WTC11 (cell line): ENCODE results near the gene CAPN13. TPM values are rescaled to one million over a fixed set of nuclear protein-coding genes. Genes with fewer than 3 reads are reported as not detected.

Experiments
- ATAC-seq: fragments of 200-7000 bp; cut with Tn5 transposase; 2 replicates; pipeline ENCODE4 v1.10.0; 2021; ENCODE audit warnings: mild to moderate bottlenecking, moderate library complexity
- CTCF ChIA-PET: fragments of 300-600 bp; sonication (Branson Sonifier 250); formaldehyde crosslinking; loops from one replicate; lab custom pipeline; 2021; ENCODE audit warnings: antibody characterized with exemption; lab: Charles Lee
- POLR2A ChIA-PET: fragments of 350-600 bp; sonication (Branson Sonifier 250); formaldehyde crosslinking; loops from one replicate; lab custom pipeline; 2021; ENCODE audit warnings: antibody characterized with exemption; lab: Charles Lee
- DNase-seq: peaks from one replicate; pipeline ENCODE4 v3.0.0; 2021; ENCODE audit warnings: low spot score
- H3K27ac Mint-ChIP-seq: 2 replicates; pipeline ENCODE4 v1.8.0; 2021; ENCODE audit warnings: mixed read lengths
- H3K27me3 Mint-ChIP-seq: 2 replicates; pipeline ENCODE4 v1.8.0; 2021; ENCODE audit warnings: low read depth, mild to moderate bottlenecking, moderate library complexity, mixed read lengths
- H3K36me3 Mint-ChIP-seq: 2 replicates; pipeline ENCODE4 v1.8.0; 2021; ENCODE audit warnings: mixed read lengths
- H3K4me1 Mint-ChIP-seq: 2 replicates; pipeline ENCODE4 v1.8.0; 2022; ENCODE audit warnings: mixed read lengths
- H3K4me3 Mint-ChIP-seq: 2 replicates; pipeline ENCODE4 v1.8.0; 2021; ENCODE audit warnings: mild to moderate bottlenecking, moderate library complexity, mixed read lengths
- H3K9me3 Mint-ChIP-seq: 2 replicates; pipeline ENCODE4 v1.8.0; 2021; ENCODE audit warnings: mixed read lengths
- ARID4B ChIP-seq: sonication (generic); formaldehyde crosslinking; IDR thresholded peaks from 2 replicates; pipeline ENCODE4 v1.8.0; 2023; ENCODE audit warnings: missing genetic modification reagents, mild to moderate bottlenecking, borderline replicate concordance
- CREB1 ChIP-seq: sonication (generic); formaldehyde crosslinking; IDR thresholded peaks from 2 replicates; pipeline ENCODE4 v1.8.0; 2023; ENCODE audit warnings: mild to moderate bottlenecking, missing genetic modification reagents
- E2F4 ChIP-seq: sonication (generic); formaldehyde crosslinking; IDR thresholded peaks from 2 replicates; pipeline ENCODE4 v1.8.1; 2022; ENCODE audit warnings: low read depth, mild to moderate bottlenecking, moderate library complexity, missing genetic modification reagents, borderline replicate concordance
- MXD4 ChIP-seq: fragments of 250-450 bp; sonication (Bioruptor Pico); IDR thresholded peaks from 2 replicates; pipeline ENCODE4 v1.8.0; 2021; ENCODE audit warnings: mild to moderate bottlenecking, moderate library complexity, borderline replicate concordance
- RORB ChIP-seq: fragments of 250-450 bp; sonication (Bioruptor Pico); IDR thresholded peaks from 2 replicates; pipeline ENCODE4 v1.9.0; 2021; ENCODE audit warnings: mild to moderate bottlenecking
- ZBTB21 ChIP-seq: sonication (generic); formaldehyde crosslinking; IDR thresholded peaks from 2 replicates; pipeline ENCODE4 v1.8.1; 2023; ENCODE audit warnings: mild to moderate bottlenecking, missing genetic modification reagents, borderline replicate concordance
- ZBTB43 ChIP-seq: sonication (generic); formaldehyde crosslinking; IDR thresholded peaks from 2 replicates; pipeline ENCODE4 v1.8.1; 2023; ENCODE audit warnings: mild to moderate bottlenecking, missing genetic modification reagents
- ZMAT4 ChIP-seq: fragments of 250-450 bp; sonication (Bioruptor Pico); IDR thresholded peaks from 2 replicates; pipeline ENCODE4 v1.9.0; 2021; ENCODE audit warnings: mild to moderate bottlenecking
- ZNF281 ChIP-seq: sonication (generic); formaldehyde crosslinking; IDR thresholded peaks from 2 replicates; pipeline ENCODE4 v1.8.0; 2023; ENCODE audit warnings: mild to moderate bottlenecking, missing genetic modification reagents
- total RNA-seq: library from RNA; stranded (reverse); gene quantifications from 3 replicates; pipeline ENCODE4 v1.2.3, GENCODE V29; 2021
- TF ChIP-seq, protein P1 (sequence below): fragments of 250-450 bp; sonication (Bioruptor Pico); IDR thresholded peaks from 2 replicates; pipeline ENCODE4 v2.1.2; 2022; ENCODE audit warnings: mild to moderate bottlenecking, moderate library complexity
- TF ChIP-seq, protein P2 (sequence below): sonication (generic); formaldehyde crosslinking; IDR thresholded peaks from 2 replicates; pipeline ENCODE4 v1.8.0; 2022; ENCODE audit warnings: mild to moderate bottlenecking, missing genetic modification reagents
- TF ChIP-seq, protein P3 (sequence below): sonication (generic); formaldehyde crosslinking; IDR thresholded peaks from 2 replicates; pipeline ENCODE4 v1.8.0; 2022; ENCODE audit warnings: mild to moderate bottlenecking, missing genetic modification reagents

CAPN13 gene
- total RNA-seq, 1 experiment from 2014 or later, result 1.7 TPM

DNA sequence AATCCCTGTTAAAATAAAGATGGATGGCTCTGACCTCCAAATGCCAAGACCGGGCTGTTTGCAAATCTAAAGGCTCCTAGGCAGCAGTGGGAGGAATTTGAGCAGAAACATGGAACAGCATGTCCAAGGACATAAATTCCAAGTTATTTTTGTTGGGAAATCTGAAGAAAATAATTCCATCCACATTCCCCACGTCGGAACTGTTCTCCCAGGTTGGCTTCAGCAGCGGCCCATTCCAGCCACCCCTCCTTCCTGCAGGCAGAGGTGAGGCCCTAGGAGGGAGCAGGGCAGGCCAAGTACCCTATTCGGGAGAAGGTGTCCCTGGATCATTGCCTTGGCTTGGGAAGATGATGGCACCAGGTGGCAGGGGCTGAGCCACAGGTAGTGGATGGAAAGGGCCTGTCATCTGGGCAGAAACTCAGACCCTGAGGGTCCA lies 117.1 kb downstream of the CAPN13 start (continued):
- no peak for TF ChIP-seq ZNF281 (CRISPR knock-in tag)
- TF ChIP-seq, all 79 proteins: peak for 0

DNA sequence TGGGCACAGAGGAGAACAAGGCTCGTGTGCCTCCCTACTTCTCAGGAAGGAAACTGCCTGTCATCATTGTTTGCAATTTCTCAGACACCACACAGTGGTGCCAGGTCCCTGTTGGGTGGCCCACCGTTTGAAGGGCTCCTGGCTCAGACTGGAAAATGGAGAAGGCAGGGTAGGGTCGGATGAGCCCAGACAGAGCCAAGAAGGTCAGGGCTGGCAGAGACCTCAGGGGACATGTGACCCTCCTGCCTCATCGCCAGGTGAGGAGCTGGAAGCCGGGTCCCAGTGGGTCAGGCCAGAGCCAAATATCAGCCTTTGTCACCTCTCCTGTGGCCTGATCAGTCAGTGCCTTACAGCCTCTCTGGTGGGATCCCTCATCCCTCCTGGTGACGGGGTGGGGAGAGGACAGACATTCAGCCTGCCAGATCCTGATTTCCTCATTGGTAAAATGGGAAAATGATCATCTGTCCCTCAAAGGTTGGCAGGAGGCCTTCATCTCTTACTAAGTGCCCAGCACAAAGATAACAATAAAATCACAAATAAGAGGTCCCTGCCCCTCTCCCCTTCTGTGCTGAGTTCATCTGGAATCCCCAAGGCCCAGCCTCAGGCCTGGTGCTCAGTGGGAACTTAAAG lies 117.6 kb downstream of the CAPN13 start:
- Mint-ChIP-seq H3K9me3 (no peaks in the 10 kb centered on the region), H3K4me1 (peaks cover 11% of the 10 kb centered on the region), H3K27me3 (no peaks in the 10 kb centered on the region), H3K4me3 (no peak overlapping the region), H3K36me3 (no peaks in the 10 kb centered on the region), H3K27ac (no peak overlapping the region)
- ATAC-seq (no peak), DNase-seq (no peak)
- ChIA-PET POLR2A (no interaction called here), CTCF (interaction anchor here (1.3 to 1.8 kb wide), 2 partner anchors 22 to 524 kb away, joined by 6 to 7 read pairs; no protein-coding TSS in a partner anchor)
- TF ChIP-seq ARID4B (no peak), ZBTB21 (CRISPR knock-in tag) (no peak), MXD4 (CRISPR knock-in tag) (no peak), ZMAT4 (no peak), ZBTB43 (no peak), RORB (no peak), CREB1 (CRISPR knock-in tag) (no peak), E2F4 (no peak)
- TF ChIP-seq, protein P1, sequence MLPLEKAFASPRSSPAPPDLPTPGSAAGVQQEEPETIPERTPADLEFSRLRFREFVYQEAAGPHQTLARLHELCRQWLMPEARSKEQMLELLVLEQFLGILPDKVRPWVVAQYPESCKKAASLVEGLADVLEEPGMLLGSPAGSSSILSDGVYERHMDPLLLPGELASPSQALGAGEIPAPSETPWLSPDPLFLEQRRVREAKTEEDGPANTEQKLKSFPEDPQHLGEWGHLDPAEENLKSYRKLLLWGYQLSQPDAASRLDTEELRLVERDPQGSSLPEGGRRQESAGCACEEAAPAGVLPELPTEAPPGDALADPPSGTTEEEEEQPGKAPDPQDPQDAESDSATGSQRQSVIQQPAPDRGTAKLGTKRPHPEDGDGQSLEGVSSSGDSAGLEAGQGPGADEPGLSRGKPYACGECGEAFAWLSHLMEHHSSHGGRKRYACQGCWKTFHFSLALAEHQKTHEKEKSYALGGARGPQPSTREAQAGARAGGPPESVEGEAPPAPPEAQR (CRISPR knock-in tag), result no peak
- TF ChIP-seq, protein P2, sequence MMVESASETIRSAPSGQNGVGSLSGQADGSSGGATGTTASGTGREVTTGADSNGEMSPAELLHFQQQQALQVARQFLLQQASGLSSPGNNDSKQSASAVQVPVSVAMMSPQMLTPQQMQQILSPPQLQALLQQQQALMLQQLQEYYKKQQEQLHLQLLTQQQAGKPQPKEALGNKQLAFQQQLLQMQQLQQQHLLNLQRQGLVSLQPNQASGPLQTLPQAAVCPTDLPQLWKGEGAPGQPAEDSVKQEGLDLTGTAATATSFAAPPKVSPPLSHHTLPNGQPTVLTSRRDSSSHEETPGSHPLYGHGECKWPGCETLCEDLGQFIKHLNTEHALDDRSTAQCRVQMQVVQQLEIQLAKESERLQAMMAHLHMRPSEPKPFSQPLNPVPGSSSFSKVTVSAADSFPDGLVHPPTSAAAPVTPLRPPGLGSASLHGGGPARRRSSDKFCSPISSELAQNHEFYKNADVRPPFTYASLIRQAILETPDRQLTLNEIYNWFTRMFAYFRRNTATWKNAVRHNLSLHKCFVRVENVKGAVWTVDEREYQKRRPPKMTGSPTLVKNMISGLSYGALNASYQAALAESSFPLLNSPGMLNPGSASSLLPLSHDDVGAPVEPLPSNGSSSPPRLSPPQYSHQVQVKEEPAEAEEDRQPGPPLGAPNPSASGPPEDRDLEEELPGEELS (CRISPR knock-in tag), result no peak
- TF ChIP-seq, protein P3, sequence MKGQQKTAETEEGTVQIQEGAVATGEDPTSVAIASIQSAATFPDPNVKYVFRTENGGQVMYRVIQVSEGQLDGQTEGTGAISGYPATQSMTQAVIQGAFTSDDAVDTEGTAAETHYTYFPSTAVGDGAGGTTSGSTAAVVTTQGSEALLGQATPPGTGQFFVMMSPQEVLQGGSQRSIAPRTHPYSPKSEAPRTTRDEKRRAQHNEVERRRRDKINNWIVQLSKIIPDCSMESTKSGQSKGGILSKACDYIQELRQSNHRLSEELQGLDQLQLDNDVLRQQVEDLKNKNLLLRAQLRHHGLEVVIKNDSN (CRISPR knock-in tag), result no peak
